ENCODE data around the gene MUSTN1.

Gene MUSTN1

GRCh38 chr3:52794612-52795099 is 40.2 kb downstream of the MUSTN1 start, which contains the start of gene ITIH3:
Gene ITIH3 (plus strand): TSS chr3:52794796. CDS start chr3:52794804, 8 bp downstream.
- no peak within 1 kb of the TSS for H3K4me3 ChIP-seq (replicated peaks; ENCODE audit: low read depth, low read length)
- DNase-seq (ENCODE audit: low read depth) = no peak
- TF ChIP-seq, protein P1, sequence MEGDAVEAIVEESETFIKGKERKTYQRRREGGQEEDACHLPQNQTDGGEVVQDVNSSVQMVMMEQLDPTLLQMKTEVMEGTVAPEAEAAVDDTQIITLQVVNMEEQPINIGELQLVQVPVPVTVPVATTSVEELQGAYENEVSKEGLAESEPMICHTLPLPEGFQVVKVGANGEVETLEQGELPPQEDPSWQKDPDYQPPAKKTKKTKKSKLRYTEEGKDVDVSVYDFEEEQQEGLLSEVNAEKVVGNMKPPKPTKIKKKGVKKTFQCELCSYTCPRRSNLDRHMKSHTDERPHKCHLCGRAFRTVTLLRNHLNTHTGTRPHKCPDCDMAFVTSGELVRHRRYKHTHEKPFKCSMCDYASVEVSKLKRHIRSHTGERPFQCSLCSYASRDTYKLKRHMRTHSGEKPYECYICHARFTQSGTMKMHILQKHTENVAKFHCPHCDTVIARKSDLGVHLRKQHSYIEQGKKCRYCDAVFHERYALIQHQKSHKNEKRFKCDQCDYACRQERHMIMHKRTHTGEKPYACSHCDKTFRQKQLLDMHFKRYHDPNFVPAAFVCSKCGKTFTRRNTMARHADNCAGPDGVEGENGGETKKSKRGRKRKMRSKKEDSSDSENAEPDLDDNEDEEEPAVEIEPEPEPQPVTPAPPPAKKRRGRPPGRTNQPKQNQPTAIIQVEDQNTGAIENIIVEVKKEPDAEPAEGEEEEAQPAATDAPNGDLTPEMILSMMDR (IDR thresholded peaks at IDR 0.05; ENCODE audit: low read length, missing control alignments) = no peak

DNA sequence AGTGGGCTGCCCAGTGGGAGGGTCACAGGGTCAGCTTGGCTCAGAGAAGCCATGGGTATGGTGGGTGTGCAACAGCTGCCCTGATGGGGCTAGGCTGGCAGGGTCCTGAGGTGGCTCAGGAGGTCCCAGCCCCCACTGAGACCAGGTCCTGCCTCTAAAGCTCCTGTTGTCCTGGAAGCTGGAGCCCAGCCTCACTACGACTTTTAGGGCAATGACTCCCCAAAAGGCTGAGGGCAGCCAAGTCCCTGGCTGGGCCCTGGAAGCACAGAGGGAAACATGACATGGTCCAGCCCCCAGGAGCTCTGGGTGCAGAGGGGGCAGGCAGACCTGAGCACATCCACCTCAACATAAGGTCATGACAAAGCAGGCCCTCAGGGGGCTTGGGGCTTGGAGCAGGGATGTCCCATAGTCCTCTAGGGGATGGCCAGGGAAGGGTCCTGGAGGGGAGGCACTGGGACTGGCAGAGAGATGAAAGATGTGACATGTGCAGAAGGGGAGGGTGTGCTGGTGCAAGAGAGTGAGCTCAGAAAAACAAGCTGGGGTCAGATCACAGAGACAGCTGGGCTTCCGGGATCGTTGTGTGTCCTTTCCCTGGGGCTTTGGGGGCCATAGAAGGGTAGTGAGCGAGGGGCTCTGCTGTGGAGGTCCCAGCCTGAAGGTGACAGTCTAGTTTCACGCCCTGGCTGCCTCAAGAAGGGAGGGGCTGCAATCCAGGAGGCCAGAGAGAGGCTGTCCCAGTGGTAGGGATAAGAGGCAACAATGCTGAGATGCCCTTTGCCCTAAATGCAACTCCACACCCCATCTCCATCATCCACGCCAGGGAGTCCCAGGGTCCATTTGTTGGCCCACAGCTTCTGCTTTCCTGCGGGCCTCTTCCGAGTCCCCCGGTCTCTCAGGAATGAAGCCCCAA is 40.9 kb downstream of the MUSTN1 start:
- TF ChIP-seq, protein P1 (IDR thresholded peaks at IDR 0.05; ENCODE audit: low read length, missing control alignments) = no peak
- H3K4me3 ChIP-seq (replicated peaks; ENCODE audit: low read depth, low read length) = no peak overlapping the region
- DNase-seq (ENCODE audit: low read depth) = no peak

GRCh38 chr3:52792961-52793695 is 41.7 kb downstream of the MUSTN1 start:
- no peak for DNase-seq (ENCODE audit: low read depth)
- H3K4me3 ChIP-seq (replicated peaks; ENCODE audit: low read depth, low read length) = no peak overlapping the region
- TF ChIP-seq, protein P1 (IDR thresholded peaks at IDR 0.05; ENCODE audit: low read length, missing control alignments) = no peak

- H3K4me3 ChIP-seq (replicated peaks; ENCODE audit: low read depth, low read length) = no peak overlapping the region
- TF ChIP-seq, protein P1 (IDR thresholded peaks at IDR 0.05; ENCODE audit: low read length, missing control alignments) = no peak
- no peak for DNase-seq (ENCODE audit: low read depth)
Measured at GRCh38 chr3:52792413-52792812, 42.4 kb downstream of the MUSTN1 start.

DNA sequence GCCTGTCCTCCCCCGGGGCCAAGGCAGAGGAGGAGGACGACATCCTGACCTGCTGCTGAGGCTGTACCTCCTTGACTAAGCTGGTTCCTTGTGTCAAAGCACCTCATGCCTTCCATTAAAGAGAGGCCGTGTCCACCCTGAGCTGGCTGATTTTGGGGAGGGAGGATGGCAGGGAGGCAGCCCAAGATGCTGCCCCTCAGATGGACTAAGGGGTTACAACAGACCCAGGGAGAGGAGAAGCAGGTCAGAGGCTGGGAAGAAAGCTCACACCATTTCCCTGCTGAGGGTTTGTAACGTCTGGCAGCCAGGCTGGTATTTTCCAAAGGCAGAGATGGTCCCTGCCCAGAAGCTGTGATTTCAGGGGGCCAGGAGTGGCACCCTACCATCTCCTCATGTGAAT is 42.9 kb downstream of the MUSTN1 start:
- DNase-seq (ENCODE audit: low read depth) = no peak
- H3K4me3 ChIP-seq (replicated peaks; ENCODE audit: low read depth, low read length) = no peak overlapping the region
- TF ChIP-seq, protein P1 (IDR thresholded peaks at IDR 0.05; ENCODE audit: low read length, missing control alignments) = no peak

DNA sequence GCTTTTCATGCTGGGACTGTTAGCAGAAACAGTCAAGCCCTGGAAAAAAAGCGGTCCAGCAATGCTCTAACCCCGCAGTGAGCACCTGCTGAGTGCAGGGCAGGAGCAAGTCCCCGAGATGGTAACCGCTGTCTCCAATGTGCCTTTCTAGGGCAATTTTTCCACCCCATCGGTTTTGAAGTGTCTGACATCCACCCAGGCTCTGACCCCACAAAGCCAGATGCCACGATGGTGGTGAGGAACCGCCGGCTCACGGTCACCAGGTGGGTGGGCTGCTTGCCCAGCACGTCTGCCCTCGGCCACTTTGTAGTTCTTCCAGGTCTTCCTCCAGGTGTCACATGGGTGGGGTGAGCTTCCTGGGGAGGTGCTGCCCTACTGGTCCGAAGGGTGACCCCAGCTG is 43.5 kb downstream of the MUSTN1 start:
- TF ChIP-seq, protein P1 (IDR thresholded peaks at IDR 0.05; ENCODE audit: low read length, missing control alignments) = no peak
- DNase-seq (ENCODE audit: low read depth) = no peak
- H3K4me3 ChIP-seq (replicated peaks; ENCODE audit: low read depth, low read length) = no peak overlapping the region
